MM.1S (cell line): ENCODE results near the gene CDK16.

Experiments used
- CTCF ChIP-seq: fragments of 300-600 bp; sonication (generic); IDR thresholded peaks from 2 replicates; pipeline ENCODE4 v1.5.1; 2016; ENCODE audit warnings: antibody characterized with exemption, low read length, mixed read lengths
- EZH2 ChIP-seq: fragments of 300-600 bp; sonication (generic); optimal IDR thresholded peaks from 2 replicates; pipeline ENCODE3; 2017; ENCODE audit warnings: low read depth, mild to moderate bottlenecking, antibody characterized with exemption, low read length, mixed read lengths

GRCh38 chrX:47169726-47170515 lies 48.6 kb upstream of the CDK16 start:
- TF ChIP-seq CTCF (no peak), EZH2 (no peak)
